SIG-M5 (cell line): ENCODE results near the gene C1orf21.

Experiments
- DNase-seq: peaks from one replicate; lab custom pipeline; 2025; lab: John Stamatoyannopoulos, UW

The C1orf21 gene

GRCh38 chr1:184416481-184416880, 29.7 kb downstream of the C1orf21 start:
- DNase-seq: no peak

GRCh38 chr1:184416946-184417345, 30.1 kb downstream of the C1orf21 start:
- no peak for DNase-seq

- DNase-seq: no peak
These were observed 31.1 kb downstream of the C1orf21 start for GRCh38 chr1:184417916-184418315.

- no peak for DNase-seq
These were observed 32.0 kb downstream of the C1orf21 start for GRCh38 chr1:184418652-184419349.

- no peak for DNase-seq
These were observed 32.7 kb downstream of the C1orf21 start for GRCh38 chr1:184419350-184420161.

GRCh38 chr1:184422490-184423233, 35.8 kb downstream of the C1orf21 start:
- DNase-seq: no peak

- DNase-seq: no peak
These were observed 36.8 kb downstream of the C1orf21 start for GRCh38 chr1:184423649-184424048.

GRCh38 chr1:184424157-184424556, 37.3 kb downstream of the C1orf21 start:
- DNase-seq: no peak

GRCh38 chr1:184424945-184425344, 38.1 kb downstream of the C1orf21 start:
- DNase-seq: no peak

GRCh38 chr1:184425449-184426277, 38.8 kb downstream of the C1orf21 start:
- DNase-seq: no peak

GRCh38 chr1:184426278-184426674, 39.4 kb downstream of the C1orf21 start:
- no peak for DNase-seq

GRCh38 chr1:184427722-184428121, 40.9 kb downstream of the C1orf21 start:
- DNase-seq: no peak

GRCh38 chr1:184428604-184429003, 41.8 kb downstream of the C1orf21 start:
- no peak for DNase-seq

- no peak for DNase-seq
These were observed 42.5 kb downstream of the C1orf21 start for GRCh38 chr1:184429335-184429734.

GRCh38 chr1:184433956-184434502, 47.2 kb downstream of the C1orf21 start:
- DNase-seq: no peak

- no peak for DNase-seq
These were observed 50.5 kb downstream of the C1orf21 start for GRCh38 chr1:184437291-184437690.

- no peak for DNase-seq
These were observed 51.5 kb downstream of the C1orf21 start for GRCh38 chr1:184438363-184438762.

GRCh38 chr1:184442260-184442659, 55.4 kb downstream of the C1orf21 start:
- DNase-seq: no peak

GRCh38 chr1:184443201-184443600, 56.4 kb downstream of the C1orf21 start:
- no peak for DNase-seq

- no peak for DNase-seq
These were observed 56.8 kb downstream of the C1orf21 start for GRCh38 chr1:184443624-184444023.

- DNase-seq: no peak
These were observed 59.2 kb downstream of the C1orf21 start for GRCh38 chr1:184445997-184446396.
